Effector memory CD4-positive, alpha-beta T cell (primary cell): Measurements from ENCODE around the gene NDFIP1.

Experiments used
- DNase-seq, 3 donors: peaks; one replicate each; pipeline ENCODE4 v3.0.0-alpha.2; 2020
- H3K27ac ChIP-seq: 2 replicates; pipeline ENCODE4 v1.7.0; 2013; ENCODE audit warnings: mild to moderate bottlenecking, low read length, moderate library complexity; ENCODE audit not compliant: insufficient read depth, poor library complexity, severe bottlenecking
- H3K27me3 ChIP-seq: replicated peaks from 2 replicates; pipeline ENCODE4 v1.7.0; 2013; ENCODE audit warnings: mild to moderate bottlenecking, low read length; ENCODE audit not compliant: insufficient read depth, control insufficient read depth, poor library complexity, severe bottlenecking
- H3K36me3 ChIP-seq: 2 replicates; pipeline ENCODE4 v1.7.0; 2013; ENCODE audit warnings: mild to moderate bottlenecking, low read length, moderate library complexity; ENCODE audit not compliant: control insufficient read depth, insufficient read depth
- H3K4me1 ChIP-seq: 2 replicates; pipeline ENCODE4 v1.7.0; 2013; ENCODE audit warnings: low read length, mild to moderate bottlenecking; ENCODE audit not compliant: control insufficient read depth, insufficient read depth, poor library complexity, severe bottlenecking
- H3K4me3 ChIP-seq: 2 replicates; pipeline ENCODE4 v1.7.0; 2013; ENCODE audit warnings: low read length, low read depth, mild to moderate bottlenecking; ENCODE audit not compliant: insufficient read depth, poor library complexity, severe bottlenecking
- H3K9me3 ChIP-seq: 2 replicates; pipeline ENCODE4 v1.7.0; 2013; ENCODE audit warnings: mild to moderate bottlenecking, low read length, moderate library complexity; ENCODE audit not compliant: control insufficient read depth

Gene NDFIP1

DNA sequence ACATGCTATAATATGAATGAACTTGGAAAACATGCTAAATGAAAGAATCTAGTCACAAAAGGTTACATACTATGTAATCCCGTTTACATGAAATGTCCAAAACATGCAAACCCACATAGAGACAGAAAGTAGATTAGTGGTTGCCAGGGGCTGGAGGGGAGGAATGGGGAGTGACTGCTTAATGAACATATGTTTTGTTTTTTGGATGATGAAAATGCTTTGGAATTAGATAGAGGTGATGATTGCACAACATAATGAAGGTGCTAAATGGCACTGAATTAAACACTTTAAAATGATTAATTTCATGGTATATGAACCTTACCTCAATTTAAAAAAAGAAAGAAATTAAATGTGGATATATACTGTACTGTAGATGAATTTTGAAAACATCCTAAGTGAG, 17.6 kb upstream of the NDFIP1 start:
- Histone ChIP-seq H3K4me1 (peaks cover 35% of the 10 kb centered on the region), H3K36me3 (no peaks in the 10 kb centered on the region), H3K4me3 (no peak overlapping the region), H3K9me3 (no peaks in the 10 kb centered on the region), H3K27me3 (no peaks in the 10 kb centered on the region), H3K27ac (no peak overlapping the region)
- no peak for DNase-seq

DNA sequence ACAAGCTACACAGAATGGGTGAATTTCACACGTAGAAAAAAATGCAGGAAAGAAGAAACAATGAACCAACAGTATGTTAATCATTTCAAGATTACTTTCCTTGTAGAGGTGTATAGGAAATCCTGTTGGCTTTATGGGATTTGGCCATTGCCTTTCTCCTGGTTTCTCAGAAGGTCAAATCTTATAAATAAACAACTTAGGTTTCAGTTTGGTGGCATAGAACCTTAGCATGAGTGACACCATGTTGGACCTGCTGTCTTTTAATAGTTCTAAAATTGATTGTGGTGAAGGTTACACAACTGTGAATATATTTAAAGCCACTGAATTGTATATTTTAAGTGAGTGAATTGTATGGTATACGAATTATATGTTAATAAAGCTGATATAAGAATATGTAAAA, 16.7 kb upstream of the NDFIP1 start:
- no peaks in the 10 kb centered on the region for H3K36me3 ChIP-seq
- H3K4me1 ChIP-seq: peaks cover 35% of the 10 kb centered on the region
- H3K27me3 ChIP-seq: no peaks in the 10 kb centered on the region
- no peak overlapping the region for H3K4me3 ChIP-seq
- no peak for DNase-seq
- no peak overlapping the region for H3K27ac ChIP-seq
- H3K9me3 ChIP-seq: no peaks in the 10 kb centered on the region

- Histone ChIP-seq H3K9me3 (no peaks in the 10 kb centered on the region), H3K4me1 (peaks cover 28% of the 10 kb centered on the region), H3K36me3 (no peaks in the 10 kb centered on the region), H3K4me3 (no peak overlapping the region), H3K27ac (peak overlapping the region; percentile 88), H3K27me3 (no peaks in the 10 kb centered on the region)
- peak in 2 of 3 donors; percentile 31 to 40 for DNase-seq
Observed at GRCh38 chr5:142095035-142095434, 13.5 kb upstream of the NDFIP1 start.

DNA sequence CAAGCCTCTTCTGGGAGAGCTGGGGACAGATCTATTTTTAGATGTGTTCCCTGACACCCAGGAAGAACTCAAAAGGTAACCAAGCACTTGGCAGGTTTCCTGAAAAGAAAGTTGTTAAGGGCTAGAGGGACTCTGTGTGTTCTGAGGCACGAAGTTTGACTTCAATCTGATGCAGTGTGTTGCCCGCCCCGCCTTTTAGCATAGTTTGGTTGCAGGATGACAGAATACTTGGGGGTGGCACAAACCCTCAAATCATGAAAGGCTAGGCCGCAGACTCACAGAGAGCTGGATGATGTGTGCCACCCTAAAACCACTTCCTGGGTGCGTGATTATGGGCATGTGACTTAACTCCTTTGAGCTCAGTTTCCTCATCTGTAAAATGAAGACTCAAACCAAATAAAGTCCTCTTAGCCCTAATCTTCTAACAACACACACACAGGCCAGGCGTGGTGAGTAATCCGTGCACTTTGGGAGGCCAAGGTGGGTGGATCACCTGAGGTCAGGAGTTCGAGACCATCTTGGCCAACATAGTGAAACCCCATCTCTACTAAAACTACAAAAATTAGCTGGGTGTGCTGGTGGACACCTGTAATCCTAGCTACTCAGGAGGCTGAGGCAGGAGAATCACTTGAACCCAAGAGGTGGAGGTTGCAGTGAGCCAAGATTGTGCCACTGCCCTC, 12.8 kb upstream of the NDFIP1 start:
- no peaks in the 10 kb centered on the region for H3K27me3 ChIP-seq
- no peaks in the 10 kb centered on the region for H3K9me3 ChIP-seq
- peak overlapping the region; percentile 88 for H3K27ac ChIP-seq
- peaks cover 28% of the 10 kb centered on the region for H3K4me1 ChIP-seq
- no peaks in the 10 kb centered on the region for H3K36me3 ChIP-seq
- no peak overlapping the region for H3K4me3 ChIP-seq
- DNase-seq: peak; percentile 68 to 79 (median 70)

DNA sequence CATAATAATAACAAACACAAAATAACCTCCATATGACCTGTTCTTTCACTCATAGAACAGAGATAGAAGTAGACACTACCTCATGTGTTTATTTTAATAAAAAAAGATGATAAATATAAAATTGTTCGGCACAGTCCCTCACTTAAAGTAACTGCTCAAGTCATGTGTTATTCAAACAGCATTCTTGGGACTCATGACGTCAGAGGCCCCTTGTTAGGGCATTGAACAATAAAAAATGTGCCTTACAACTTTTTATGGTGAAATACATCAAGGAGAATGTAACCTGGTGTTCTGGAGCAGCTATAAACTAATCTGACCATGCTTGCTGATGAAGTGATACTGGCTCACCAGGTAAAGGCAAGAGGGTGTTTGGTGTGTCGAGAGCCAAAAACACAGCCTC, 12.2 kb upstream of the NDFIP1 start:
- Histone ChIP-seq H3K4me3 (no peak overlapping the region), H3K27ac (peak overlapping the region; percentile 64), H3K36me3 (no peaks in the 10 kb centered on the region), H3K4me1 (peaks cover 28% of the 10 kb centered on the region), H3K9me3 (no peaks in the 10 kb centered on the region), H3K27me3 (no peaks in the 10 kb centered on the region)
- no peak for DNase-seq

DNA sequence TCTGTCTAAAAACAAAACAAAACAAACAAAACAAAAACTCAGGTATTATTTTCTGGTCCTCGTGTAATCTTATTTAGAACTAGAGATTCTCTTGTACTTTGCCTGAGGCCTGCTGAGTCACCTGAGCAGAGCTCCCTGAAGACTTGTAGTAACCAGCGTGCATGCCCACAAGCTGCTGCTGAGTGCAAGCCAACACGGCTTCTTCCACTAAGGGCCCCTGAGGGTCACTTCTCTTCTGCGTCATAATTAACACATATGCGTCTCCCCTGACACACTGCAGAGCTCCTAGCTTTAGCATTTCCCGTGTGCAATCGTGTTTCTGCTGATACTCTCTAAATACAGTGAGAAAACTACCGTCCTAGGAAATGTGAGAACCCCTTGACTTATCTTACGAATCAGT, 10.9 kb upstream of the NDFIP1 start:
- Histone ChIP-seq H3K4me3 (no peak overlapping the region), H3K27me3 (no peaks in the 10 kb centered on the region), H3K27ac (no peak overlapping the region), H3K36me3 (no peaks in the 10 kb centered on the region), H3K9me3 (no peaks in the 10 kb centered on the region), H3K4me1 (peaks cover 28% of the 10 kb centered on the region)
- no peak for DNase-seq

GRCh38 chr5:142098275-142098674, 10.3 kb upstream of the NDFIP1 start:
- Histone ChIP-seq H3K4me1 (peaks cover 26% of the 10 kb centered on the region), H3K36me3 (no peaks in the 10 kb centered on the region), H3K9me3 (no peaks in the 10 kb centered on the region), H3K4me3 (no peak overlapping the region), H3K27me3 (no peaks in the 10 kb centered on the region), H3K27ac (no peak overlapping the region)
- no peak for DNase-seq

GRCh38 chr5:142098931-142099330, 9.6 kb upstream of the NDFIP1 start:
- no peak overlapping the region for H3K4me3 ChIP-seq
- no peaks in the 10 kb centered on the region for H3K9me3 ChIP-seq
- H3K36me3 ChIP-seq: no peaks in the 10 kb centered on the region
- DNase-seq: no peak
- H3K27me3 ChIP-seq: no peaks in the 10 kb centered on the region
- peak overlapping the region; percentile 25 for H3K27ac ChIP-seq
- peaks cover 23% of the 10 kb centered on the region for H3K4me1 ChIP-seq

DNA sequence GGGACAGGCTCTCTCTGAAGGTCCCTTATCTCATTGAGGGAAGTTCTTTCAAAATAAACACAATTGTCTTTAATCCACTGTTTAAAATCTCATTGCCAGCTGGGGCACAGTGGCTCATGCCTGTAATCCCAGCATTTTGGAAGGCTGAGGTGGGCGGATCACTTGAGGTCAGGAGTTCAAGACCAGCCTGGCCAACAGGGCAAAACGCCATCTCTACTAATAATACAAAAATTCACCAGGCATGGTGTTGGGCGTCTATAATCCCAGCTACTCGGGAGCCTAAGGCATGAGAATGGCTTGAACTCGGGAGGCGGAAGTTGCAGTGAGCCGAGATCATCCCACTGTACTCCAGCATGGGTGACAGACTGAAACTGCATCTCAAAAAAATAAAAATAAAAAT, 8.3 kb upstream of the NDFIP1 start:
- H3K27ac ChIP-seq: no peak overlapping the region
- H3K4me1 ChIP-seq: peaks cover 19% of the 10 kb centered on the region
- no peaks in the 10 kb centered on the region for H3K27me3 ChIP-seq
- no peak for DNase-seq
- H3K36me3 ChIP-seq: no peaks in the 10 kb centered on the region
- H3K4me3 ChIP-seq: no peak overlapping the region
- no peaks in the 10 kb centered on the region for H3K9me3 ChIP-seq

DNA sequence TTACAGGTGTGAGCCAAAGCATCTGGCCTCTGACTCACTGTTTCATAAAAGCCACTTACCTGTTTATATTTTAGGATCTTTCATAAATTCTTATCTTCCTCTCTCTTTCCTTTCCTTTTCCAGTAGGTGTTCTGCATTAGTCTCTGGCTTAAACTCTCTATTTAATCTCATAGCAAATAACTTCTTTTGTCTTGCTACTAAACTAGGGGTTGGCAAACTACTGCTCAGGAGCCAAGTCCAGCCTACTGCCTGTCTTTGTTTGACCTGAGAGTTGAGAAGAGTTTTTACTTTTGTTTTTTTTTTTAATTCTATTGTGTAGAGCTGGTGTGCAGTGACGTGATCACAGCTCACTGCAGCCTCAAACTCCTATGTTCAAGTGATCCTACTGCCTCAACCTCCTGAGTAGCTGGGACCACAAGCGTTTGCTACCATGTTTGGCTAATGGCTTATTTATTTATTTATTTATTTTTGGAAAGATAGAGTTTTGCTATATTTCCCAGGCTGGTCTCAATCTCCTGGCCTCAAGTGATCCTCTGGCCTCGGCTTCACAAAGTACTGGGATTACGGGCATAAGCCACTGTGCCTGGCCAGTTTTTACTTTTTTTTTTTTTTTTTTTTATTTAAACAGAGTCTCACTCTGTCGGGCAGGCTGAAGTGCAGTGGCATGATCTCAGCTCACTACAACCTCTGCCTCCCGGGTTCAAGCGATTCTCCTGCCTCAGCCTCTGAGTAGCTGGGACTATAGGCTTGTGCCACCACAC, 5.4 kb upstream of the NDFIP1 start:
- Histone ChIP-seq H3K9me3 (no peaks in the 10 kb centered on the region), H3K4me3 (no peak overlapping the region), H3K27me3 (no peaks in the 10 kb centered on the region), H3K4me1 (peaks cover 20% of the 10 kb centered on the region), H3K36me3 (no peaks in the 10 kb centered on the region), H3K27ac (no peak overlapping the region)
- DNase-seq: no peak
